AG09319 (cell line): ENCODE results near the gene SNX33.

Source experiments
- DNase-seq: peaks from one replicate; pipeline ENCODE4 v3.0.0-alpha.2; 2010; ENCODE audit warnings: low read depth; ENCODE audit errors: extremely low read depth
- TF ChIP-seq, protein P1 (sequence below): IDR thresholded peaks from 2 replicates; pipeline ENCODE4 v1.5.1; 2011; ENCODE audit warnings: low read depth, mild to moderate bottlenecking, inconsistent platforms, low read length, moderate library complexity

SNX33 gene

DNA sequence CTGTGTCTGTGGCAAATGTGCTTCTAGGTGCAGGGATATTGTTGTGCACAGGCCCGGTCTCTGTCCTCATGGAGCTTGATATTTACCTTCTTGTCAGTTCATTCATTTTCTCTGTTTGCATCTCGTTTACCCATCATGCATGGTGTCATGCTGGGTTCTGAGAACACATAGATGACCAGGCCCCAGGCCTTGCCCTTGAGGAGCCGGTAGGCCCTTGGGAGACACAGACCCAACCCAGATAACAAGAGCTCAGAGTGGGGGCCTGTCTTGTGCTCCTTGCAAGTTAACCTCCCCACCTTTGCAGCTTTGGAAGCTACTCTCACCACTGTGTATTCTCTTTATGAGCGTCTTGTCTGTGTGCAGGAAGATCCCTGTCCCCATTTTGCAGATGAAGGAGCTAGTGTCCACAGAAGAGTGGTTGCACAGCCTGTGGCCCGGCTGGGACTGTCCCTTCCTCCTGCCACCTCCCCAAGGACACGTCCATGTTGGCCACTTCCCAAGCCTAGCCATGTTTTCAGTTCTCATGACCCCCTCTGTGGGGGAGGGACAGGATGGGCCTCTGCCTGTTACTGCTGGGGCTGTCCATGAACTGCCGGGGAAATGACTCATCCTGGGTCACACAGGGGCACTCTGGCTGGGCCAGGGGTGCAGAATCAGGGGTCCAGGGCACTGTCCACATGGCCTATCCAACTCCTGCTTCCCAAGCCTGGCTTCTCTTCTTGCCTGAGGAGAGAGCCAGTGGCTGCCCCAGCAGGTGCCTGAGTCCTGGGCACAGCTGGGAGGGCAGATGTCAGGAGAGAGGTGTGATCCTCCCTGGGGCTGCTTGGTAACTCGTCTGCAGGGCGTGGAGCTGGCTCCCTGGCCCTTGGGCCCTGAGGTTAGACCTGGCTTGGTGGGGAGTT is 3.4 kb downstream of the SNX33 start:
- DNase-seq = no peak
- TF ChIP-seq, protein P1, sequence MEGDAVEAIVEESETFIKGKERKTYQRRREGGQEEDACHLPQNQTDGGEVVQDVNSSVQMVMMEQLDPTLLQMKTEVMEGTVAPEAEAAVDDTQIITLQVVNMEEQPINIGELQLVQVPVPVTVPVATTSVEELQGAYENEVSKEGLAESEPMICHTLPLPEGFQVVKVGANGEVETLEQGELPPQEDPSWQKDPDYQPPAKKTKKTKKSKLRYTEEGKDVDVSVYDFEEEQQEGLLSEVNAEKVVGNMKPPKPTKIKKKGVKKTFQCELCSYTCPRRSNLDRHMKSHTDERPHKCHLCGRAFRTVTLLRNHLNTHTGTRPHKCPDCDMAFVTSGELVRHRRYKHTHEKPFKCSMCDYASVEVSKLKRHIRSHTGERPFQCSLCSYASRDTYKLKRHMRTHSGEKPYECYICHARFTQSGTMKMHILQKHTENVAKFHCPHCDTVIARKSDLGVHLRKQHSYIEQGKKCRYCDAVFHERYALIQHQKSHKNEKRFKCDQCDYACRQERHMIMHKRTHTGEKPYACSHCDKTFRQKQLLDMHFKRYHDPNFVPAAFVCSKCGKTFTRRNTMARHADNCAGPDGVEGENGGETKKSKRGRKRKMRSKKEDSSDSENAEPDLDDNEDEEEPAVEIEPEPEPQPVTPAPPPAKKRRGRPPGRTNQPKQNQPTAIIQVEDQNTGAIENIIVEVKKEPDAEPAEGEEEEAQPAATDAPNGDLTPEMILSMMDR = no peak

DNA sequence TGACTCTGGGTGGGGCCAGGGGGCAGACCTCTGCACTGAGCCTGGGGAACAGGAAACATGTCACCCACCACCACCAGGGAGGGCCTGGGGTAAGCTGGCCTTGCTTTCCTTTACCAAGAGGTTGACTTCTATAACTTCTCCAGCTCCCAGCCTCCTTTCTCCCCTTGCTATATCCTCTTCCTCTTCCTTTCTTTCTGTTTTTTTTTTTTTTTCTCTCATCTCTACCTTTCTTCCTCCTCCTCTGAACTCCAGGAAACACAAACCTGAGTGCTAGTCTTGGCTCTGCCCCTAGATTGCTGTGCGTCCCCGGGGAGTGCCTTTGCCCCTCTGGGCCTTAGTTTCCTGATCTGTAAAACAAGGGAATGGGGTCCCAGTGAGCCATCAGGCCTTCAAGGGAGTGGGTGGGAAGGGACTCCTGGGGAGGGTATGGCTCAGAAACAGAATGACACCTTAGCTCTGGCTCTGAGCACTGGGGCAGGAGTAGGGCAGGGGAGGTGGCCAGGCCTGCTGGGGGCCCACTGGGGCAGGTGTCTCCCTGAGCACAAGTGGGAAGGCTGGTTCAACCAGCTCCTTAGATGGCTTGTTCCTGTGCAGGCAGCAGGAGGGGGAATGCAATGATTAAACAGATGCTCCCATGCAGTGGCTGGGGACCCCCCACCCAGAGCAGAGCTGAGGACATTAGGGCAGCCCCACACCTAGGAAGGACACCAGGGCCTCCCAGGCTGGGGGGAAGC is 4.3 kb downstream of the SNX33 start:
- TF ChIP-seq, protein P1 = no peak
- no peak for DNase-seq

DNA sequence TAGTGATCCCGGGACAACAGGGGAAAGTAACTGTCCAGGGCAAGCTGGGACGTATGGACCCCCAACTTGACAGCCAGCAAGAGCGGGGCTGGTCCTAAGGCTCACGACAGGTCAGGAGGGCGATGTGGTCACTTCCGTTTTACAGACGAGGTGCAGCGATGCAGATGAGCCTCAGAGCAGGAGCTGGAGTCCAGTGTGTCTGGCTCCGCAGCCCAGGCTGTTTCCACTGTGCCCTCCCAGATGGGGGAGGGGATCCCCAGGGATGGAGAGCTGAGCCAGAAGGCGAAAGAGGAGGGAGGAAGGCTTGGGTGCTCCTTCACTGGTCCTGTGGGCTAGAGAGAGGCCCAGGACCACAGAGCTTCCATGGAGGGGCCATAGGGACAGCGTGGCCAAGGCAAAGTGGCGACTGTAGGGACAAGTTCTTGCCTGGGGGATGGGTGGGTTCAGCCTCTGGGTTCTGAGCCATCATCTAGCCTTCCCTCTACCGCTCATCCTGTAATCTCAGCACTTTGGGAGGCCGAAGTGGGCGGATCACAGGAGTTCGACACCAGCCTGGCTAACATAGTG is 5.7 kb downstream of the SNX33 start:
- TF ChIP-seq, protein P1 = no peak
- no peak for DNase-seq

DNA sequence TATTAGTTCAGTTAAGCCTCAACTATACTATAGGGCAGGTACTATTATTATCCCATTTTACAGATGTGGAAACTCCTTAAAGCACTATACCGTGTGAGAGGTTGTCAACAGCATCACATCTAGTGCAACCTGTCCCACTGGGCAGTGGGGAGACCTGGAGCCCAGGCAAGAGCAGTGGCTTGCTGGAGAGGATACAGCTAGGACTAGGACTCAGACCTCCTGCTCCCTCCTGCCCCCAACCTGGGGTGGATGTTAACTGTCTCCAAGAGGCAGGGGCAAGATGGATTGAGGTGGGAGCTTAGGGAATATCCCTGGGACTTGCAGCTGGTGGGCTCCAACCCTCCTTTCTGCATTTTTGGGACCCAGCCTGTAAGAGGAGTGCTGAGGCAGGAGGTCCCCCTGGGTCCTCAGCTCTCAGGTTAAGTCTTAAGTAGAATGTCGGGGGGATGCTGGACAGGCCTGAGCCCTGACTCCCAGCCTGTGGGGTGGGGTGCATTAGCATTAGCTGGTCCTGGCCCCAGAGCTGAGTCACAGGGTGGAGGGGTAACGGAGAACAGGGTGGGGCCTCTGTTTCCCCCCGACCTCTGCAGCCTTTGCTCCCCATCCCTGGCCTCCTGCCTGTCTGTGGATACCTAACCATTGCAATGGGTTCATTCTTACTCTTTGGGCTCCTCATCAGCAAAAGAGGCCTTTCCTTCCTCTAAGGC is 6.6 kb downstream of the SNX33 start:
- no peak for DNase-seq
- TF ChIP-seq, protein P1 = no peak

DNA sequence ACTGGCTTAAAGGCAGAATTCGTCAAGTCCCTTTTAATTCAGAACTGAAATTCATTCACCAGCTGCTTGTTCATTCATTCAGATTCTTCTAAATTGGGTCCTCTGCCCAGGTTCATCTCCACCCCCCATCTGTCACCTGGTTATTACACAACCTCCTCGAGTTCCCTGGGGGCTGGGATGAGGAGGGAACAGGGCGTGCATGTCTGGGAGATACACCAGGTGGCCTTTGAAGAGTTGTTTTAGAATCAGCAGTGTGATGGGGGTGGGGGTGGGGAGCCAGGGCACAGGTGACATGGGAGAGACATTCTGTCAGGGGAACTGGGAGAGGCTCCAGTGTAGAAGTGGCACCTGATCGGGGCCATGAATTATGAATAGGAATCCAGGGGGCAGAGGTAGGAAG is 8.2 kb downstream of the SNX33 start:
- DNase-seq = no peak
- TF ChIP-seq, protein P1 = no peak

DNA sequence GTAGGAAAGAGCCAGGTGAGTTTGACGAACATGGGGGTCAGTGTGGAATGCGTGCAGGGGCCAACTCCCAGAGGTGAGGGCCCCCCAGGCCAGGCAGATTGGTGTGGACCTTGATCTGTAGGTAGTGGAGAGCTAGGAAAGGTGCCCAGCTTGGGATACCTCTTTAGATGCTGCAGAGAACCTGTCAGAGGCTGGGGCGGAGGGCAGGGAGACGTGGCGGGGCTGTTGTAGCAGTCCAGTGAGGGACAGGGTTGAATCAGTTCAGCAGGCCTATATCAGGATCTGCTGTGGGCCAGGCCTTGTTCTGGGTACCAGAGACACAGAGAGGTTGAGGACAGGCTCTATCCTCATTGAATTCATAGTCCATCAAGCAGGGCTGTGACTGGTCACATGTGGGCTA is 8.6 kb downstream of the SNX33 start:
- DNase-seq = no peak
- TF ChIP-seq, protein P1 = no peak
